Panc1 (cell line): ENCODE measurements around the gene ATXN7.

Experiments
- CTCF ChIP-seq: fragments of 450-650 bp; IDR thresholded peaks from 2 replicates; pipeline ENCODE4 v1.5.1; 2017; ENCODE audit warnings: mild to moderate bottlenecking
- POLR2AphosphoS5 ChIP-seq: IDR thresholded peaks from 2 replicates; pipeline ENCODE4 v1.6.1; 2012; ENCODE audit warnings: mild to moderate bottlenecking, low read depth, low read length, moderate library complexity

DNA sequence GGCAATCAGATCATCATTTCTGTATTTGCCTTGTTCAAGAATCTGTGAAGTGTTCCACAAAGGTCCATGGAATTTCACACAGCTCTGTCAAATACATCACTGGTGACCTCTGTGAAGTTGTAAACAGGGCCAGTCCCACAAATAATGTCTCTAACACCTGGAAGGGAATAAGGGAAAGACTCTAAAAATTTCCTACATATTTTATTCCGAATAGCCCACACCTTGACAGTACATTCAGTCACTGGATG is 44.6 kb upstream of the ATXN7 start, which contains the start of gene C3orf49:
- TF ChIP-seq CTCF = no peak
- no peak for TF ChIP-seq POLR2AphosphoS5
